Measurements from ENCODE around the gene CMTM4.

The CMTM4 gene

GRCh38 chr16:66620429-66620795 is 76.1 kb downstream of the CMTM4 start:
- in situ Hi-C loops (cut with HindIII; ENCODE audit: low sequenced_read_pairs), result loop anchor here (5.0 kb wide), 1 partner anchor 42 kb away; no protein-coding TSS in a partner anchor
- H3K4me3 ChIP-seq (ENCODE audit: low read depth, low read length), result no peak overlapping the region
- TF ChIP-seq, protein P1, sequence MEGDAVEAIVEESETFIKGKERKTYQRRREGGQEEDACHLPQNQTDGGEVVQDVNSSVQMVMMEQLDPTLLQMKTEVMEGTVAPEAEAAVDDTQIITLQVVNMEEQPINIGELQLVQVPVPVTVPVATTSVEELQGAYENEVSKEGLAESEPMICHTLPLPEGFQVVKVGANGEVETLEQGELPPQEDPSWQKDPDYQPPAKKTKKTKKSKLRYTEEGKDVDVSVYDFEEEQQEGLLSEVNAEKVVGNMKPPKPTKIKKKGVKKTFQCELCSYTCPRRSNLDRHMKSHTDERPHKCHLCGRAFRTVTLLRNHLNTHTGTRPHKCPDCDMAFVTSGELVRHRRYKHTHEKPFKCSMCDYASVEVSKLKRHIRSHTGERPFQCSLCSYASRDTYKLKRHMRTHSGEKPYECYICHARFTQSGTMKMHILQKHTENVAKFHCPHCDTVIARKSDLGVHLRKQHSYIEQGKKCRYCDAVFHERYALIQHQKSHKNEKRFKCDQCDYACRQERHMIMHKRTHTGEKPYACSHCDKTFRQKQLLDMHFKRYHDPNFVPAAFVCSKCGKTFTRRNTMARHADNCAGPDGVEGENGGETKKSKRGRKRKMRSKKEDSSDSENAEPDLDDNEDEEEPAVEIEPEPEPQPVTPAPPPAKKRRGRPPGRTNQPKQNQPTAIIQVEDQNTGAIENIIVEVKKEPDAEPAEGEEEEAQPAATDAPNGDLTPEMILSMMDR (IDR thresholded peaks at IDR 0.05; ENCODE audit: low read depth, low read length, missing control alignments), result no peak
- no peak for DNase-seq (ENCODE audit: low read depth)

DNA sequence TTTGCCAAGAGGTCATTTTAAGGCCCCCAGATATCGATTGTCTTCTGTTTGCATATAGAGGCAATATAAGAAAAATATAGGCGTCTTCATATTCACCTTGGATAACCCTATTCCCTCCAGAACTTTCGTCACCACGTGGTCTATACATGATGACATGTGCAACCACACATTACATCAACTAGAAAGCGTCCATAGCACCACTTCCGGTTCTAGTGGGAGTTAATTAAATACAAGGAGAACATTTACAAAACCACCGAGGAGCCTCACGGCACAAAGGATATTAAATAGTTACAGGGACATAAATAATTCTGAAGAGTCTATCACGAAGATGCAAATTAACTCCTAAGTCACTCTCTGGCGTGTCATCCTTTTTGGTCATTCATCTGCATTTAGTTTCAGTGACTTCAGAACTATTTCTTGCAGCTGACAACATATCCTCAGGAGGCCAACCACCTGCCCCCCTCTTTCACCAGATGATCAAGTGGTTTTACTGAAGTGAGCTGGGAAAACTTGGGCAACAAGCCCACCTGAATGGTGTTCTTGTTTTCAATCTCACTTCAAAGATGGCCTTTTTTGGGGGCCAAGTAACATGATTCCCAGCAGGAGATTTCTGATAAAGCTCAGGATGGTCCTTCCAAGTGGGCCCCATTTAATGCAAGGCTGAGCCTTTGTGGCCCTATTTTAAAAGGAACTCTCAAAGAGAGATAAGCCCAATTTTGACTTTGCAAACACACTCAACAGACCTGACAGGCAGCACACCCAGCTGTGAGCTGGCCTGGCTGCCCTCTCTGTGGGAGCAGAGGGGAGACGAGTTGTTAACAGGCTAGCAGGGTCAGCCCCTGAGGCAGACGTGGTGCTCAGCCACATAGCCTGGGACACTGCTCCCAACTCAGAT is 76.8 kb downstream of the CMTM4 start:
- peak; percentile 77 for DNase-seq (ENCODE audit: low read depth)
- no peak overlapping the region for H3K4me3 ChIP-seq (ENCODE audit: low read depth, low read length)
- in situ Hi-C loops (cut with HindIII; ENCODE audit: low sequenced_read_pairs), result loop anchor here (5.0 kb wide), 1 partner anchor 43 kb away; no protein-coding TSS in a partner anchor
- TF ChIP-seq, protein P1 (IDR thresholded peaks at IDR 0.05; ENCODE audit: low read depth, low read length, missing control alignments), result no peak

GRCh38 chr16:66618588-66619375 is 77.8 kb downstream of the CMTM4 start:
- in situ Hi-C loops (cut with HindIII; ENCODE audit: low sequenced_read_pairs), result no loop called here
- H3K4me3 ChIP-seq (ENCODE audit: low read depth, low read length), result no peak overlapping the region
- DNase-seq (ENCODE audit: low read depth), result peak; percentile 97
- TF ChIP-seq, protein P1 (IDR thresholded peaks at IDR 0.05; ENCODE audit: low read depth, low read length, missing control alignments), result no peak

DNA sequence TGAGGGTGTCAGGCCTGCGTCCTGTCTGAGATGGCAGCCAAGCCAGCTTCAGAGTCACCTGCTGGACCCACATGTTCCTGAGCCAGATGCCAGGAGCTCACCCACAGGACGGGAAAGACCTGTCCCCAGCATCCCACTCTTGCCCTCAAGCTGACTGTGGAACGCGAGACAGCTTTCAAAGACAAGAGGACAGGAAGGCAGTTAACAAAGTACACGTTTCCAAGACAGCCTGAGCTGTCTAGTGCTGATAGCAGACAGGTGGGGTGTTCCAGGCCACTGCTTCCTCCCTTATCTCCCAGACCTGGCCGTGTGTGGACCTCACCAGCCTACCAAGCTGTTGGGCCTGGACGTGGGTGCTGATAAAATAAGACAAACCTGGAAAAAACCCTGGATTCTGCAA is 78.8 kb downstream of the CMTM4 start:
- TF ChIP-seq, protein P1 (IDR thresholded peaks at IDR 0.05; ENCODE audit: low read depth, low read length, missing control alignments), result no peak
- DNase-seq (ENCODE audit: low read depth), result no peak
- in situ Hi-C loops (cut with HindIII; ENCODE audit: low sequenced_read_pairs), result no loop called here
- H3K4me3 ChIP-seq (ENCODE audit: low read depth, low read length), result no peak overlapping the region

- in situ Hi-C loops (cut with HindIII; ENCODE audit: low sequenced_read_pairs), result no loop called here
These were observed 79.5 kb downstream of the CMTM4 start for GRCh38 chr16:66617010-66617434.

DNA sequence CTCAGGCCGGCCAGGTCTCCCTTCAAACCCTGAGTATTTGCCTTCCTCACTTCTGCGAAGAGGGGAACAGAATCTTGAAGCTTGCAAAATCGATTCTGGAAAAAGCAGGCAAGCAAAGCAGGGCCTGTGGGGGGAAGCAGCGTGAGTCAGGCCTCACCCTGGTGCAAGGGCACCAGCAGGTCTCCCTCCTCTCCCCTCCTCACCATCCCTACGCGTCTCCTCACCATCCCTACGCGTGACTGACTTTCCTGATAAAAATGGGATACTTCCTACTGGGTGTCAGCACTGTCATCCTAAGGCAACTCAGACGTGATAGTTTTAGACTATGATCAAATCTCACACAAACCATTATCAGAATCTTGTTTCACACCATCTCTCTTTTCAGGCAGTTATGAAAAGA is 80.0 kb downstream of the CMTM4 start:
- TF ChIP-seq, protein P1 (IDR thresholded peaks at IDR 0.05; ENCODE audit: low read depth, low read length, missing control alignments), result no peak
- in situ Hi-C loops (cut with HindIII; ENCODE audit: low sequenced_read_pairs), result no loop called here
- no peak for DNase-seq (ENCODE audit: low read depth)
- no peak overlapping the region for H3K4me3 ChIP-seq (ENCODE audit: low read depth, low read length)

More at GRCh38 chr16:66617010-66617434, 79.5 kb downstream of the CMTM4 start:
- no peak overlapping the region for H3K4me3 ChIP-seq (ENCODE audit: low read depth, low read length)
- no peak for DNase-seq (ENCODE audit: low read depth)
- TF ChIP-seq, protein P1 (IDR thresholded peaks at IDR 0.05; ENCODE audit: low read depth, low read length, missing control alignments), result no peak

Data from astrocyte of the cerebellum (primary cell).